ENCODE data around the gene IRS1.

The IRS1 gene

GRCh38 chr2:226782092-226782713, 17.4 kb downstream of the IRS1 start:
- H3K27ac ChIP-seq (ENCODE audit: low read length), result no peak overlapping the region
- no peak overlapping the region for H3K9ac ChIP-seq (ENCODE audit: low read length)
- no peak overlapping the region for H3K4me2 ChIP-seq (ENCODE audit: low read length)
- H3K9me3 ChIP-seq (ENCODE audit: insufficient read depth, low read length), result no peaks in the 10 kb centered on the region
- TF ChIP-seq CTCF (IDR thresholded peaks at IDR 0.05; ENCODE audit: low read depth, low read length) (no peak), EZH2phosphoT487 (IDR thresholded peaks at IDR 0.05; ENCODE audit: low read depth) (no peak)
- H3K27me3 ChIP-seq (ENCODE audit: low read depth, low read length), result no peaks in the 10 kb centered on the region
- no peaks in the 10 kb centered on the region for H3K36me3 ChIP-seq (replicated peaks; ENCODE audit: low read depth, low read length)
- no peak overlapping the region for H2AFZ ChIP-seq (ENCODE audit: low read depth, low read length)
- no peaks in the 10 kb centered on the region for H3K79me2 ChIP-seq (ENCODE audit: low read length)
- H4K20me1 ChIP-seq (ENCODE audit: insufficient read depth, low read length), result no peaks in the 10 kb centered on the region
- no peak overlapping the region for H3K4me3 ChIP-seq (ENCODE audit: low read length)
- no peaks in the 10 kb centered on the region for H3K4me1 ChIP-seq (ENCODE audit: low read length)

GRCh38 chr2:226780431-226780830, 19.2 kb downstream of the IRS1 start:
- H3K27me3 ChIP-seq (ENCODE audit: low read depth, low read length), result no peaks in the 10 kb centered on the region
- no peak for TF ChIP-seq CTCF (IDR thresholded peaks at IDR 0.05; ENCODE audit: low read depth, low read length)
- no peak for TF ChIP-seq EZH2phosphoT487 (IDR thresholded peaks at IDR 0.05; ENCODE audit: low read depth)
- H4K20me1 ChIP-seq (ENCODE audit: insufficient read depth, low read length), result no peaks in the 10 kb centered on the region
- H3K9me3 ChIP-seq (ENCODE audit: insufficient read depth, low read length), result no peaks in the 10 kb centered on the region
- H2AFZ ChIP-seq (ENCODE audit: low read depth, low read length), result no peak overlapping the region
- no peak overlapping the region for H3K9ac ChIP-seq (ENCODE audit: low read length)
- H3K4me1 ChIP-seq (ENCODE audit: low read length), result no peaks in the 10 kb centered on the region
- no peak overlapping the region for H3K4me2 ChIP-seq (ENCODE audit: low read length)
- H3K4me3 ChIP-seq (ENCODE audit: low read length), result no peak overlapping the region
- H3K79me2 ChIP-seq (ENCODE audit: low read length), result no peaks in the 10 kb centered on the region
- H3K27ac ChIP-seq (ENCODE audit: low read length), result no peak overlapping the region
- H3K36me3 ChIP-seq (replicated peaks; ENCODE audit: low read depth, low read length), result no peaks in the 10 kb centered on the region

- peaks cover 5% of the 10 kb centered on the region for H3K4me1 ChIP-seq (ENCODE audit: low read length)
- H3K27ac ChIP-seq (ENCODE audit: low read length), result no peak overlapping the region
- no peaks in the 10 kb centered on the region for H3K36me3 ChIP-seq (replicated peaks; ENCODE audit: low read depth, low read length)
- H3K9ac ChIP-seq (ENCODE audit: low read length), result no peak overlapping the region
- H3K79me2 ChIP-seq (ENCODE audit: low read length), result no peaks in the 10 kb centered on the region
- TF ChIP-seq CTCF (IDR thresholded peaks at IDR 0.05; ENCODE audit: low read depth, low read length), result no peak
- no peak for TF ChIP-seq EZH2phosphoT487 (IDR thresholded peaks at IDR 0.05; ENCODE audit: low read depth)
- no peak overlapping the region for H2AFZ ChIP-seq (ENCODE audit: low read depth, low read length)
- no peak overlapping the region for H3K4me2 ChIP-seq (ENCODE audit: low read length)
- H3K4me3 ChIP-seq (ENCODE audit: low read length), result no peak overlapping the region
- no peaks in the 10 kb centered on the region for H4K20me1 ChIP-seq (ENCODE audit: insufficient read depth, low read length)
- no peaks in the 10 kb centered on the region for H3K27me3 ChIP-seq (ENCODE audit: low read depth, low read length)
- no peaks in the 10 kb centered on the region for H3K9me3 ChIP-seq (ENCODE audit: insufficient read depth, low read length)
Observed at GRCh38 chr2:226777611-226778010, 22.0 kb downstream of the IRS1 start.

GRCh38 chr2:226776104-226776503, 23.5 kb downstream of the IRS1 start:
- no peak overlapping the region for H3K4me2 ChIP-seq (ENCODE audit: low read length)
- no peaks in the 10 kb centered on the region for H3K9me3 ChIP-seq (ENCODE audit: insufficient read depth, low read length)
- H3K27ac ChIP-seq (ENCODE audit: low read length), result no peak overlapping the region
- H3K4me1 ChIP-seq (ENCODE audit: low read length), result peaks cover 9% of the 10 kb centered on the region
- H3K36me3 ChIP-seq (replicated peaks; ENCODE audit: low read depth, low read length), result no peaks in the 10 kb centered on the region
- H3K9ac ChIP-seq (ENCODE audit: low read length), result no peak overlapping the region
- TF ChIP-seq EZH2phosphoT487 (IDR thresholded peaks at IDR 0.05; ENCODE audit: low read depth) (no peak), CTCF (IDR thresholded peaks at IDR 0.05; ENCODE audit: low read depth, low read length) (no peak)
- no peaks in the 10 kb centered on the region for H3K27me3 ChIP-seq (ENCODE audit: low read depth, low read length)
- no peaks in the 10 kb centered on the region for H3K79me2 ChIP-seq (ENCODE audit: low read length)
- no peaks in the 10 kb centered on the region for H4K20me1 ChIP-seq (ENCODE audit: insufficient read depth, low read length)
- no peak overlapping the region for H2AFZ ChIP-seq (ENCODE audit: low read depth, low read length)
- H3K4me3 ChIP-seq (ENCODE audit: low read length), result no peak overlapping the region
